K562 (cell line): ENCODE measurements around the gene PIGT. TPM values are rescaled to one million over a fixed set of nuclear protein-coding genes. Genes with fewer than 3 reads are reported as not detected.
A peak's percentile ranks its signal among the peaks of the same experiment; 100 is the strongest.

Experiments used
- CCNT2 ChIP-seq: IDR thresholded peaks from 2 replicates; pipeline ENCODE4 v1.6.1; 2011; ENCODE audit warnings: borderline replicate concordance, low read depth, mild to moderate bottlenecking, moderate library complexity, mixed read lengths, low read length; ENCODE audit not compliant: insufficient read length; ENCODE audit errors: extremely low read depth
- DIDO1 ChIP-seq: fragments of 450-650 bp; IDR thresholded peaks from 2 replicates; pipeline ENCODE4 v1.6.1; 2016; ENCODE audit warnings: low read depth, missing biosample characterization, missing genetic modification characterization
- ESRRB ChIP-seq: fragments of 250-450 bp; sonication (Bioruptor Pico); IDR thresholded peaks from 2 replicates; pipeline ENCODE4 v1.5.0; 2020; ENCODE audit warnings: mild to moderate bottlenecking, moderate library complexity, borderline replicate concordance
- FIP1L1 ChIP-seq: fragments of 200-400 bp; formaldehyde crosslinking; IDR thresholded peaks from 2 replicates; pipeline ENCODE4 v1.6.1; 2018; ENCODE audit warnings: mild to moderate bottlenecking, low read depth, low read length; ENCODE audit not compliant: poor library complexity, severe bottlenecking
- GABPB1 ChIP-seq: sonication (generic); formaldehyde crosslinking; IDR thresholded peaks from 2 replicates; pipeline ENCODE4 v1.8.0; 2022; ENCODE audit warnings: mild to moderate bottlenecking, missing genetic modification reagents
- HDAC1 ChIP-seq, 2 experiments: fragments of 450-650 bp; IDR thresholded peaks; 2 replicates each; pipeline ENCODE4 v1.6.1; 2016 to 2017; ENCODE audit warnings: inconsistent platforms in 1 of 2, mild to moderate bottlenecking in 1 of 2, moderate library complexity in 1 of 2
- JUNB ChIP-seq: fragments of 450-650 bp; formaldehyde crosslinking; conservative IDR thresholded peaks from 2 replicates; pipeline ENCODE4 v1.4.0; 2020; ENCODE audit warnings: mild to moderate bottlenecking
- L3MBTL2 ChIP-seq: fragments of 450-650 bp; IDR thresholded peaks from 2 replicates; pipeline ENCODE4 v1.6.1; 2016; ENCODE audit warnings: mild to moderate bottlenecking, moderate library complexity
- MTA3 ChIP-seq: fragments of 450-650 bp; formaldehyde crosslinking; IDR thresholded peaks from 2 replicates; pipeline ENCODE4 v1.6.1; 2017; ENCODE audit warnings: mild to moderate bottlenecking, borderline replicate concordance
- PTTG1 ChIP-seq: fragments of 450-650 bp; IDR thresholded peaks from 2 replicates; pipeline ENCODE4 v1.6.1; 2016; ENCODE audit warnings: low read depth, mild to moderate bottlenecking, missing genetic modification characterization, missing compliant biosample characterization
- SIX5 ChIP-seq, 2 experiments: IDR thresholded peaks; 2 replicates each; pipeline ENCODE4 v1.6.1; 2011; ENCODE audit warnings: low read length in 2 of 2, borderline replicate concordance in 1 of 2, low read depth in 1 of 2, mild to moderate bottlenecking in 1 of 2, moderate library complexity in 1 of 2; ENCODE audit not compliant: insufficient read depth in 1 of 2
- TAF15 ChIP-seq: fragments of 200-400 bp; formaldehyde crosslinking; IDR thresholded peaks from 2 replicates; pipeline ENCODE4 v1.6.1; 2017; ENCODE audit warnings: mild to moderate bottlenecking, low read depth, low read length, moderate library complexity
- TBL1XR1 ChIP-seq, 2 experiments: IDR thresholded peaks; 2 replicates each; pipeline ENCODE4 v1.6.1; 2012; ENCODE audit warnings: improper control_type of control experiment in 2 of 2, low read length in 2 of 2, mild to moderate bottlenecking in 1 of 2
- ZC3H8 ChIP-seq: fragments of 450-650 bp; IDR thresholded peaks from 2 replicates; pipeline ENCODE4 v1.6.1; 2017
- ZNF41 ChIP-seq: fragments of 250-450 bp; sonication (Bioruptor Pico); conservative IDR thresholded peaks from 2 replicates; pipeline ENCODE4 v1.4.0; 2020; ENCODE audit warnings: mild to moderate bottlenecking
- polyA plus RNA-seq, 8 experiments: library from polyadenylated mRNA; depleted of rRNA in 4 of 8; stranded (reverse) in 5 of 8; unstranded in 3 of 8; fragments of >200 nt; fragmentation: Nextera tagmentation in 2 of 8; fragmentation: Illumina TruSeq in 1 of 8; extraction: Ambion mirVana in 2 of 8; extraction: Trizol in 1 of 8; gene quantifications; 2 replicates each; pipeline versions ENCODE4 v1.2.1 to v1.2.3, GENCODE V29; 2011 to 2014; ENCODE audit warnings: inconsistent platforms in 1 of 8, missing spikeins in 1 of 8
- total RNA-seq, 7 experiments: library from RNA; depleted of rRNA in 6 of 7; stranded (reverse); fragments of >200 nt in 6 of 7; fragmentation: Illumina TruSeq in 2 of 7; extraction: Trizol in 2 of 7; gene quantifications; 2 replicates each; pipeline versions ENCODE4 v1.2.1 to v1.2.3, GENCODE V29; 2011 to 2021; ENCODE audit warnings: low replicate concordance in 1 of 7
- TF ChIP-seq, protein P1 (sequence below): sonication (generic); formaldehyde crosslinking; IDR thresholded peaks from 2 replicates; pipeline ENCODE4 v1.8.0; 2022; ENCODE audit warnings: mild to moderate bottlenecking, missing genetic modification reagents
- TF ChIP-seq, protein P2 (sequence below): fragments of 250-450 bp; sonication (Bioruptor Pico); IDR thresholded peaks from 2 replicates; pipeline ENCODE4 v1.5.0; 2021
- TF ChIP-seq, protein P3 (sequence below), 2 experiments: fragments of 250-450 bp in 1 of 2; fragments of 450-650 bp in 1 of 2; sonication (Bioruptor Pico) in 1 of 2; IDR thresholded peaks; 2 replicates each; pipeline versions ENCODE4 v1.6.1 to v1.8.0; 2016 to 2021; ENCODE audit warnings: mild to moderate bottlenecking in 2 of 2, moderate library complexity in 2 of 2, missing compliant biosample characterization in 1 of 2, missing genetic modification characterization in 1 of 2
- TF ChIP-seq, protein P4 (sequence below), 2 experiments: IDR thresholded peaks in 1 of 2; conservative IDR thresholded peaks in 1 of 2; 2 replicates each; pipeline ENCODE4 v1.6.1; 2016; ENCODE audit warnings: low read depth in 2 of 2, mild to moderate bottlenecking in 1 of 2, missing compliant biosample characterization in 1 of 2, missing genetic modification characterization in 1 of 2, moderate library complexity in 1 of 2
- TF ChIP-seq, protein P5 (sequence below): fragments of 250-450 bp; sonication (Bioruptor Pico); IDR thresholded peaks from 2 replicates; pipeline ENCODE4 v1.8.0; 2021; ENCODE audit warnings: moderate library complexity, mild to moderate bottlenecking, inconsistent platforms

Gene PIGT
- total and polyA plus RNA-seq, 9 of the 15 experiments (the other 6 are each of a cell fraction or from before 2014, with no cell fraction given): 14.6 to 108 (median 46.9) TPM

DNA sequence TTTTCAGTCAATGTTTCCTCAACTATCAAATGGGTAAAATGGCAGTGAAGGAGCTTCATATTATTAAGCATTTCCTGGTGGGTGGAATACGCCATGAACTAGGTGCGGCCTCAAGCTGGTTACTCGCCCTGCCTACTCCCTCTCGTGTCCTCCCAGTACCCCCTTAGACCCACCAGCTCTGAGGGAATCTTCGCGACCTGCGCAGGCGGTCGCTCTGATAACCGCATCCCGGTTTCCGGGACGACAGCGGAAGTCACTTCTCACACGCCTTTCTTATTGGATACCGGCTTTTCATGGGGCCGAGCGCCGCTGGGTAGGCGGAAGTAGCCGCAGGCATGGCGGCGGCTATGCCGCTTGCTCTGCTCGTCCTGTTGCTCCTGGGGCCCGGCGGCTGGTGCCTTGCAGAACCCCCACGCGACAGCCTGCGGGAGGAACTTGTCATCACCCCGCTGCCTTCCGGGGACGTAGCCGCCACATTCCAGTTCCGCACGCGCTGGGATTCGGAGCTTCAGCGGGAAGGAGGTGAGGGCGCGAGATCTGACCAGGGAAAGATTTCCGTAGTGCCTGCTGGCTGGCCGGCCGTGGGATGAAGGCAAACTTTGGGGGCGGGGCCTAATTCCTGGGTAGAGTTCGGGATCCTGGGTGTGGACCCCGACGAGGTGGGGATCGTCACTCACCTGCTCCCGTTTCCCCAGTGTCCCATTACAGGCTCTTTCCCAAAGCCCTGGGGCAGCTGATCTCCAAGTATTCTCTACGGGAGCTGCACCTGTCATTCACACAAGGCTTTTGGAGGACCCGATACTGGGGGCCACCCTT, at the start of gene PIGT (continued):
- TF ChIP-seq ESRRB (CRISPR knock-in tag): no peak
- TF ChIP-seq DIDO1: peak; percentile 66; the same call in 1 of the 2 replicates
- TF ChIP-seq JUNB (CRISPR knock-in tag): no peak
- TF ChIP-seq TAF15: no peak
- TF ChIP-seq L3MBTL2: peak; percentile 81
- TF ChIP-seq, protein P1, sequence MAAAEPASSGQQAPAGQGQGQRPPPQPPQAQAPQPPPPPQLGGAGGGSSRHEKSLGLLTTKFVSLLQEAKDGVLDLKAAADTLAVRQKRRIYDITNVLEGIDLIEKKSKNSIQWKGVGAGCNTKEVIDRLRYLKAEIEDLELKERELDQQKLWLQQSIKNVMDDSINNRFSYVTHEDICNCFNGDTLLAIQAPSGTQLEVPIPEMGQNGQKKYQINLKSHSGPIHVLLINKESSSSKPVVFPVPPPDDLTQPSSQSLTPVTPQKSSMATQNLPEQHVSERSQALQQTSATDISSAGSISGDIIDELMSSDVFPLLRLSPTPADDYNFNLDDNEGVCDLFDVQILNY: no peak
- no peak for TF ChIP-seq ZNF41 (CRISPR knock-in tag)
- TF ChIP-seq MTA3: peak; percentile 50; the same call in 1 of the 2 replicates
- TF ChIP-seq HDAC1 (IDR thresholded peaks at IDR 0.05): peak; percentile 43 to 97; a peak in 3 of 4 replicates
- TF ChIP-seq, protein P2, sequence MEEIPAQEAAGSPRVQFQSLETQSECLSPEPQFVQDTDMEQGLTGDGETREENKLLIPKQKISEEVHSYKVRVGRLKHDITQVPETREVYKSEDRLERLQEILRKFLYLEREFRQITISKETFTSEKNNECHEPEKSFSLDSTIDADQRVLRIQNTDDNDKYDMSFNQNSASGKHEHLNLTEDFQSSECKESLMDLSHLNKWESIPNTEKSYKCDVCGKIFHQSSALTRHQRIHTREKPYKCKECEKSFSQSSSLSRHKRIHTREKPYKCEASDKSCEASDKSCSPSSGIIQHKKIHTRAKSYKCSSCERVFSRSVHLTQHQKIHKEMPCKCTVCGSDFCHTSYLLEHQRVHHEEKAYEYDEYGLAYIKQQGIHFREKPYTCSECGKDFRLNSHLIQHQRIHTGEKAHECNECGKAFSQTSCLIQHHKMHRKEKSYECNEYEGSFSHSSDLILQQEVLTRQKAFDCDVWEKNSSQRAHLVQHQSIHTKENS (CRISPR knock-in tag): no peak
- TF ChIP-seq, protein P3, sequence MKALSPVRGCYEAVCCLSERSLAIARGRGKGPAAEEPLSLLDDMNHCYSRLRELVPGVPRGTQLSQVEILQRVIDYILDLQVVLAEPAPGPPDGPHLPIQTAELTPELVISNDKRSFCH (CRISPR knock-in tag; IDR thresholded peaks at IDR 0.05): no peak
- TF ChIP-seq, protein P3 (tag; IDR thresholded peaks at IDR 0.05): no peak
- no peak for TF ChIP-seq SIX5 (IDR thresholded peaks at IDR 0.05; ENCODE audit: borderline replicate concordance in 1 of 2, insufficient read depth in 1 of 2, low read depth in 1 of 2, low read length in 2 of 2)
- TF ChIP-seq TBL1XR1 (IDR thresholded peaks at IDR 0.05; ENCODE audit: low read length in 2 of 2): no peak
- TF ChIP-seq ZC3H8: no peak
- TF ChIP-seq, protein P4, sequence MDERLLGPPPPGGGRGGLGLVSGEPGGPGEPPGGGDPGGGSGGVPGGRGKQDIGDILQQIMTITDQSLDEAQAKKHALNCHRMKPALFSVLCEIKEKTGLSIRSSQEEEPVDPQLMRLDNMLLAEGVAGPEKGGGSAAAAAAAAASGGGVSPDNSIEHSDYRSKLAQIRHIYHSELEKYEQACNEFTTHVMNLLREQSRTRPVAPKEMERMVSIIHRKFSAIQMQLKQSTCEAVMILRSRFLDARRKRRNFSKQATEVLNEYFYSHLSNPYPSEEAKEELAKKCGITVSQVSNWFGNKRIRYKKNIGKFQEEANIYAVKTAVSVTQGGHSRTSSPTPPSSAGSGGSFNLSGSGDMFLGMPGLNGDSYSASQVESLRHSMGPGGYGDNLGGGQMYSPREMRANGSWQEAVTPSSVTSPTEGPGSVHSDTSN (CRISPR knock-in tag; IDR thresholded peaks at IDR 0.05; ENCODE audit: low read depth): no peak
- TF ChIP-seq, protein P4 (tag; conservative IDR thresholded peaks at IDR 0.05; ENCODE audit: low read depth): no peak
- no peak for TF ChIP-seq PTTG1 (tag)
- TF ChIP-seq, protein P5, sequence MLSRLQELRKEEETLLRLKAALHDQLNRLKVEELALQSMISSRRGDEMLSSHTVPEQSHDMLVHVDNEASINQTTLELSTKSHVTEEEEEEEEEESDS (CRISPR knock-in tag): no peak
- TF ChIP-seq GABPB1 (CRISPR knock-in tag): peak; percentile 89
- TF ChIP-seq CCNT2: no peak
- no peak for TF ChIP-seq FIP1L1
